Measurements from ENCODE around the gene DCTN4. TPM values are rescaled to one million over a fixed set of nuclear protein-coding genes. Genes with fewer than 3 reads are reported as not detected.
A peak's percentile ranks its signal among the peaks of the same experiment; 100 is the strongest.
"Not testable (repeated sequence)": the region's sequence is repeated elsewhere in the genome, so short reads cannot be mapped to it uniquely, and the experiment has no call there.

Gene DCTN4
- polyA plus RNA-seq (2013, experiment 1 of 4): 55.9 TPM
- polyA plus RNA-seq (2013, experiment 2 of 4): 65.9 TPM
- polyA plus RNA-seq (2013, experiment 3 of 4): 49.6 TPM
- 57.1 TPM for polyA plus RNA-seq (2013, experiment 4 of 4)

DNA sequence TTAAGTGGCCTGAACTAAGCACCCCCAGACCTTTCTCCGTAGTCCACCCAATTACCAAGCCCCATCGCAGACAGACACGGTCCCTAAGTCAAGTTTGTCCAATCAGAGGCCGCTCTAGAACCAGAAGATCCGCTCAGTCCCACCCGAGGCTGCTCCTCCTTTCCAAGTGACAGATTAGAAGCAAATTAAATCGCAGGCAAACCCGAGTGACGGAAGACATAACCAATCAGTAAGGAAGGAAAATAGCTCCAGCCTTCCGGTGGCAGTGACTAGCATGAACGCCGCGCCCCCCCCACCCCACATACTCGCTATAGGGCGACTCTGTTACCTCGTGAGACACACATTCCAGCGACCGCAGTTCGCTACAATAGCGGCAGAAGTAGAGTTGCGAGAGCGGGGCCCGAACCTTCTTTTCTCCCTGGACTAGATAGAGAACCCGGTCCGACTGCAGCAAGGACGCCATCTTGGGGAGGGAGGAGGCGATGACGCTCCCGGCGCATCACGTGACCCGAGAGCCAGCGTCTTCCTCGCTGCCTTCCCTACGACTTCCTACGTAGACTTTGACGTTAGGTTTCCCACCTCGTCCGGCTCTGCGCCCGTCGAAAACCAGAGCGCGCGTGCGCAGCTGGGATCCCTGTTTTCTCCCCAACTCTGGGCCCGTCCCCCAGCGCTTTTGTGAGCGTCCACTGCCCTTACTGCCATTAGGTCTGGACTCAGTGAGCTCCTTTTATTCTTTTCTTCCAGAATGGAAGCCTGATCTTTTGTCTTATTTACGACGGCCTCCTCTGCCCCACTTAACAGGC, at the start of gene DCTN4:
DCTN4 (minus strand) TSS at position 487 of the 803 bp plus-strand sequence; CDS start at position 463, 24 bp downstream.
- H3K4me3 ChIP-seq (ENCODE audit: insufficient read depth, low read depth, low read length): peak within 1 kb of the TSS; percentile 94
- no peaks in the 10 kb centered on the region for H3K9me3 ChIP-seq (ENCODE audit: control insufficient read depth, low read length)
- H3K27me3 ChIP-seq (ENCODE audit: control insufficient read depth, insufficient read depth, low read length, poor library complexity, severe bottlenecking): no peaks in the 10 kb centered on the region
- peak within 1 kb of the TSS; percentile 96 for H3K27ac ChIP-seq (ENCODE audit: insufficient read depth, low read depth, low read length, poor library complexity, severe bottlenecking)
- WGBS, 2 experiments: 2 to 3% methylated on average over 51 of the region's 51 CpGs
- H3K4me1 ChIP-seq (ENCODE audit: control insufficient read depth, insufficient read depth, low read length): no peaks in the 10 kb centered on the region
- peaks cover 14% of the 10 kb centered on the region for H3K36me3 ChIP-seq (ENCODE audit: control insufficient read depth, insufficient read depth, low read length)

DNA sequence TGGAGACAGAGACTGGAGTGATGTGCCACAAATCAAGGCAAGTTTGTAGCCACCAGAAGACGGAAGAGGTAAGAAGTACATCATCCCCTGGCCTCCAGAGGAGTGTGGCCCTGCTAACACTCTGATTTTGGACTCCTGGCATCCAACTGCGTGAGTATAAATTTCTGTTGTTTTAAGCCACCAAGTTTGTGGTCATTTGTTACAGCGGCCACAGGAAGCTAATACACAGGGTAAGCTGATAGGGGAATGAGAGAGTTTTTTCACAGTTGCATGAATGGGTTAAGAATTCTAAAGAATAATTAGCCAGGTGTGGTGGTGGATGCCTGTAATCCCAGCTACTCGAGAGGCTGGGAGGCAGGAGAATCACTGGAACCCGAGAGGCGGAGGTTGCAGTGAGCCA, 45.6 kb upstream of the DCTN4 start:
- Histone ChIP-seq H3K27ac (ENCODE audit: insufficient read depth, low read depth, low read length, poor library complexity, severe bottlenecking) (no peak overlapping the region), H3K4me3 (ENCODE audit: insufficient read depth, low read depth, low read length) (no peak overlapping the region)
- 90 to 92% methylated on average over 6 of the region's 6 CpGs for WGBS, 2 experiments

GRCh38 chr5:150801117-150801927, 42.5 kb upstream of the DCTN4 start:
- H3K4me3 ChIP-seq (ENCODE audit: insufficient read depth, low read depth, low read length): peak overlapping the region; percentile 53
- no peaks in the 10 kb centered on the region for H3K36me3 ChIP-seq (ENCODE audit: control insufficient read depth, insufficient read depth, low read length)
- H3K4me1 ChIP-seq (ENCODE audit: control insufficient read depth, insufficient read depth, low read length): no peaks in the 10 kb centered on the region
- no peak overlapping the region for H3K27ac ChIP-seq (ENCODE audit: insufficient read depth, low read depth, low read length, poor library complexity, severe bottlenecking)
- 9 to 13% methylated on average over 14 to 15 of the region's 15 CpGs for WGBS, 2 experiments
- H3K9me3 ChIP-seq (ENCODE audit: control insufficient read depth, low read length): no peaks in the 10 kb centered on the region
- no peaks in the 10 kb centered on the region for H3K27me3 ChIP-seq (ENCODE audit: control insufficient read depth, insufficient read depth, low read length, poor library complexity, severe bottlenecking)

More for the DNA sequence above, 45.6 kb upstream of the DCTN4 start:
- Histone ChIP-seq H3K4me1 (ENCODE audit: control insufficient read depth, insufficient read depth, low read length) (no peaks in the 10 kb centered on the region), H3K36me3 (ENCODE audit: control insufficient read depth, insufficient read depth, low read length) (no peaks in the 10 kb centered on the region), H3K27me3 (ENCODE audit: control insufficient read depth, insufficient read depth, low read length, poor library complexity, severe bottlenecking) (no peaks in the 10 kb centered on the region), H3K9me3 (ENCODE audit: control insufficient read depth, low read length) (no peaks in the 10 kb centered on the region)

GRCh38 chr5:150797384-150797783, 38.6 kb upstream of the DCTN4 start:
- H3K4me3 ChIP-seq (ENCODE audit: insufficient read depth, low read depth, low read length): no peak overlapping the region
- H3K27me3 ChIP-seq (ENCODE audit: control insufficient read depth, insufficient read depth, low read length, poor library complexity, severe bottlenecking): no peaks in the 10 kb centered on the region
- no peaks in the 10 kb centered on the region for H3K9me3 ChIP-seq (ENCODE audit: control insufficient read depth, low read length)
- WGBS, 2 experiments: 92 to 93% methylated on average over 2 of the region's 2 CpGs
- no peak overlapping the region for H3K27ac ChIP-seq (ENCODE audit: insufficient read depth, low read depth, low read length, poor library complexity, severe bottlenecking)
- no peaks in the 10 kb centered on the region for H3K36me3 ChIP-seq (ENCODE audit: control insufficient read depth, insufficient read depth, low read length)
- no peaks in the 10 kb centered on the region for H3K4me1 ChIP-seq (ENCODE audit: control insufficient read depth, insufficient read depth, low read length)

- no peaks in the 10 kb centered on the region for H3K36me3 ChIP-seq (ENCODE audit: control insufficient read depth, insufficient read depth, low read length)
- WGBS, 2 experiments: 88 to 92% methylated on average over 1 to 2 of the region's 2 CpGs
Observed at GRCh38 chr5:150794927-150795326, 36.1 kb upstream of the DCTN4 start.

DNA sequence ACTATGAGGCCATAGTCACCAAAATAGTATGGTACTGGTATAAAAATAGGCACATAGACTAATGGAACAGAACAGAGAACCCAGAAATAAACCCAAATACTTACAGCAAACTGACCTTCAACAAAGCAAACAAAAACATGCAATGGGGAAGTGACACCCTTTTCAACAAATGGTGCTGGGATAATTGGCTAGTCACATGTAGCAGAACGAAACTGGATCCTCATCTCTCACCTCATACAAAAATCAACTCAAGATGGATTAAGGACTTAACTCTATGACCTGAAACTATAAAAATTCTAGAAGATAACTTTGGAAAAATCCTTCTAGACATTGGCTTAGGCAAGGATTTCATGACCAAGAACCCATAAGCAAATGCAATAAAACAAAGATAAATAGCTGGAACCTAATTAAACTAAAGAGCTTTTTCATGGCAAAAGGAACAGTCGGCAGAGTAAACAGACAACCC, 34.6 kb upstream of the DCTN4 start:
- not testable (repeated sequence) for H3K27me3 ChIP-seq (ENCODE audit: control insufficient read depth, insufficient read depth, low read length, poor library complexity, severe bottlenecking); H3K4me1 ChIP-seq (ENCODE audit: control insufficient read depth, insufficient read depth, low read length)
- 89 to 99% methylated on average over 2 of the region's 2 CpGs for WGBS, 2 experiments

More at GRCh38 chr5:150794927-150795326, 36.1 kb upstream of the DCTN4 start:
- Histone ChIP-seq H3K27ac (ENCODE audit: insufficient read depth, low read depth, low read length, poor library complexity, severe bottlenecking) (no peak overlapping the region), H3K4me3 (ENCODE audit: insufficient read depth, low read depth, low read length) (no peak overlapping the region), H3K4me1 (ENCODE audit: control insufficient read depth, insufficient read depth, low read length) (no peaks in the 10 kb centered on the region), H3K27me3 (ENCODE audit: control insufficient read depth, insufficient read depth, low read length, poor library complexity, severe bottlenecking) (no peaks in the 10 kb centered on the region), H3K9me3 (ENCODE audit: control insufficient read depth, low read length) (no peaks in the 10 kb centered on the region)

GRCh38 chr5:150791536-150791935, 32.7 kb upstream of the DCTN4 start:
- Histone ChIP-seq H3K36me3 (ENCODE audit: control insufficient read depth, insufficient read depth, low read length) (no peaks in the 10 kb centered on the region), H3K27ac (ENCODE audit: insufficient read depth, low read depth, low read length, poor library complexity, severe bottlenecking) (no peak overlapping the region), H3K27me3 (ENCODE audit: control insufficient read depth, insufficient read depth, low read length, poor library complexity, severe bottlenecking) (no peaks in the 10 kb centered on the region), H3K4me1 (ENCODE audit: control insufficient read depth, insufficient read depth, low read length) (no peaks in the 10 kb centered on the region), H3K9me3 (ENCODE audit: control insufficient read depth, low read length) (no peaks in the 10 kb centered on the region), H3K4me3 (ENCODE audit: insufficient read depth, low read depth, low read length) (no peak overlapping the region)

More for the DNA sequence above, 34.6 kb upstream of the DCTN4 start:
- not testable (repeated sequence) for H3K36me3 ChIP-seq (ENCODE audit: control insufficient read depth, insufficient read depth, low read length); H3K9me3 ChIP-seq (ENCODE audit: control insufficient read depth, low read length); H3K4me3 ChIP-seq (ENCODE audit: insufficient read depth, low read depth, low read length); H3K27ac ChIP-seq (ENCODE audit: insufficient read depth, low read depth, low read length, poor library complexity, severe bottlenecking)

GRCh38 chr5:150789943-150790611, 31.3 kb upstream of the DCTN4 start:
- Histone ChIP-seq H3K27ac (ENCODE audit: insufficient read depth, low read depth, low read length, poor library complexity, severe bottlenecking) (no peak overlapping the region), H3K4me1 (ENCODE audit: control insufficient read depth, insufficient read depth, low read length) (no peaks in the 10 kb centered on the region), H3K9me3 (ENCODE audit: control insufficient read depth, low read length) (no peaks in the 10 kb centered on the region), H3K27me3 (ENCODE audit: control insufficient read depth, insufficient read depth, low read length, poor library complexity, severe bottlenecking) (no peaks in the 10 kb centered on the region), H3K36me3 (ENCODE audit: control insufficient read depth, insufficient read depth, low read length) (no peaks in the 10 kb centered on the region), H3K4me3 (ENCODE audit: insufficient read depth, low read depth, low read length) (no peak overlapping the region)
- 71 to 74% methylated on average over 7 of the region's 7 CpGs for WGBS, 2 experiments

DNA sequence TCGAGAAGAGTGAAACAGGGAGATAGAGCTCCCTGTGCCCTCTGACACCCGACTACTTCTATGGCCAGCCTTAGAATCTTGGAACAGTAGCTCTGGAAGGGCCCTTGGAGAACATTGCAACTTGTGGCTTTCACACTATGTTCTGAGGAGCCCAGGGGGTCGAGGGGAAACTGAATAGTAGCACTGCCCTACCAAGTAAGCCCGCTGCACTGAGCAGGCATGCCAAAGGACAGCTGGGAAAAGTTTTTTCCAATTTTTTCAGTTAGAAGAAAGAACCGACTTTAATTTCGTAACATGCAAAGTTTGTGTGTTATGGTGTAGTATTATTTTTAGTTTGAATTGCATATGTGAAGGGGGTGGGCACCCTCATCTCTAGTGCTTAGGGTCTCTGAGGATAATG, 30.6 kb upstream of the DCTN4 start:
- no peak overlapping the region for H3K27ac ChIP-seq (ENCODE audit: insufficient read depth, low read depth, low read length, poor library complexity, severe bottlenecking)
- no peak overlapping the region for H3K4me3 ChIP-seq (ENCODE audit: insufficient read depth, low read depth, low read length)
- no peaks in the 10 kb centered on the region for H3K36me3 ChIP-seq (ENCODE audit: control insufficient read depth, insufficient read depth, low read length)
- no peaks in the 10 kb centered on the region for H3K27me3 ChIP-seq (ENCODE audit: control insufficient read depth, insufficient read depth, low read length, poor library complexity, severe bottlenecking)
- H3K9me3 ChIP-seq (ENCODE audit: control insufficient read depth, low read length): no peaks in the 10 kb centered on the region
- WGBS, 2 experiments: 75 to 81% methylated on average over 6 of the region's 6 CpGs
- H3K4me1 ChIP-seq (ENCODE audit: control insufficient read depth, insufficient read depth, low read length): no peaks in the 10 kb centered on the region

DNA sequence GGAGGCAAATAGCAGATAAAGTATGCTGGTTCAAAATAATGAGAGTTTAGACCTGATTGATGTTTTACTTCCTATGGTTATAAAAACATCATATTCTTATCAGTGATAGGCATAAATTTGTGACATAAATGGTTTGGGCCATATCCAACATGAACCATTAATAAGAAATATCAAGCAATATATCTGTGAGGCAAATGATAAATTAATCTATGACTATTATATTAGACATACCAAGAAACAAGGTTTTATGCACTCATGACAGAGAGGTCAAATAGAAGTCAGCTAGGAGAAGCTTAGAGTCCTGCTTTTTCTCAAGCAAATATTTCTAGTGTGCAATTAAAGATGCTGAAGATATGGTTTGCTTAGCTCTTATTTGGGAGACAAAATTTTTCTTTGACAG, 30.2 kb upstream of the DCTN4 start:
- Histone ChIP-seq H3K36me3 (ENCODE audit: control insufficient read depth, insufficient read depth, low read length) (no peaks in the 10 kb centered on the region), H3K27me3 (ENCODE audit: control insufficient read depth, insufficient read depth, low read length, poor library complexity, severe bottlenecking) (no peaks in the 10 kb centered on the region), H3K27ac (ENCODE audit: insufficient read depth, low read depth, low read length, poor library complexity, severe bottlenecking) (no peak overlapping the region), H3K9me3 (ENCODE audit: control insufficient read depth, low read length) (no peaks in the 10 kb centered on the region), H3K4me1 (ENCODE audit: control insufficient read depth, insufficient read depth, low read length) (no peaks in the 10 kb centered on the region), H3K4me3 (ENCODE audit: insufficient read depth, low read depth, low read length) (no peak overlapping the region)

All from ectodermal cell (in vitro differentiated cells).